Renal pelvis (tissue), 4 donors: Measurements from ENCODE around the gene UQCRH. TPM values are rescaled to one million over a fixed set of nuclear protein-coding genes. Genes with fewer than 3 reads are reported as not detected.
A peak's percentile ranks its signal among the peaks of the same experiment; 100 is the strongest.
"Not testable (repeated sequence)": the region's sequence is repeated elsewhere in the genome, so short reads cannot be mapped to it uniquely, and the experiment has no call there.

Experiments used
- DNase-seq: peaks from one replicate; pipeline ENCODE4 v3.0.0-alpha.2; 2013
- polyA plus RNA-seq, 3 donors: library from polyadenylated mRNA; unstranded; fragments of 120-200 nt; gene quantifications; one replicate each; pipeline ENCODE4 v1.2.1, GENCODE V29; 2013; ENCODE audit not compliant: insufficient read length in 3 of 3

UQCRH gene
- polyA plus RNA-seq, 3 donors = 345 to 472 (median 381) TPM

DNA sequence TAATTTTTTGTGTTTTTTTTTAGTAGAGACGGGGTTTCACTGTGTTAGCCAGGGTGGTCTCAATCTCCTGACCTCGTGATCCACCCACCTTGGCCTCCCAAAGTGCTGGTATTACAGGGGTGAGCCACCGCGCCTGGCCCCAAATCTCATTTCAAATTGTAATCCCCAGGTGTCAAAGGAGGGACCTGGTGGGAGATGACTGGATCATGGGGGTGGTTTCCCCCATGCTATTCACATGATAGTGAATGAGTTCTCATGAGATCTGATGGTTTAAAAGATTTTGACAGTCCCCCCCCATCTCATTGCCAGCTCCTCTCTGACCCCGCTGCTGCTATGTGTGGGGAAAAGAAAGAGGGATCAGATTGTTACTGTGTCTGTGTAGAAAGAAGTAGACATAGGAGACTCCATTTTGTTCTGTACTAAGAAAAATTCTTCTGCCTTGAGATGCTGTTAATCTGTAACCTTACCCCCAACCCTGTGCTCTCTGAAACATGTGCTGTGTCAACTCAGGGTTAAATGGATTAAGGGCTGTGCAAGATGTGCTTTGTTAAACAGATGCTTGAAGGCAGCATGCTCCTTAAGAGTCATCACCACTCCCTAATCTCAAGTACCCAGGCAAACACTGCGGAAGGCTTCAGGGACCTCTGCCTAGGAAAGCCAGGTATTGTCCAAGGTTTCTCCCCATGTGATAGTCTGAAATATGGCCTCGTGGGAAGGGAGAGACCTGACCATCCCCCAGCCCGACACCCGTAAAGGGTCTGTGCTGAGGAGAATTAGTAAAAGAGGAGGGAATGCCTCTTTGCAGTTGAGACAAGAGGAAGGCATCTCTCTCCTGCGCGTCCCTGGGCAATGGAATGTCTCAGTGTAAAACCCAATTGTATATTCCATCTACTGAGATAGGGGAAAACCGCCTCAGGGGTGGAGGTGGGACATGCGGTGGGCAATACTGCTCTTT is 16.7 kb downstream of the UQCRH start:
- not testable (repeated sequence) for DNase-seq

DNA sequence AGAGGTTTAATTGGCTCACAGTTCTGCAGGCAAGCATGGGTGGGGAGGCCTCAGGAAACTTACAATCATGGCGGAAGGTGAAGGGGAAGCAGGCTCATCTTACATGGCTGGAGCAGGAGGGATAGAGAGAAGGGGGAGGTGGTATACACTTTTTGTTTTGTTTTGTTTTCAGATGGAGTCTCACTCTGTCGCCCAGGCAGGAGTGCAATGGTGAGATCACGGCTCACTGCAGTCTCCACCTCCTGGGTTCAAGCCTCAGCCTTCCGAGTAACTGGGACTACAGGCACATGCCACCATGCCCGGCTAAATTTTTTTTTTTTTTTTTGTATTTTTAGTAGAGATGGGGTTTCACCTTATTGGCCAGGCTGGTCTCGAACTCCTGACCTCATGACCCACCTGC is 18.7 kb downstream of the UQCRH start:
- DNase-seq = not testable (repeated sequence)

DNA sequence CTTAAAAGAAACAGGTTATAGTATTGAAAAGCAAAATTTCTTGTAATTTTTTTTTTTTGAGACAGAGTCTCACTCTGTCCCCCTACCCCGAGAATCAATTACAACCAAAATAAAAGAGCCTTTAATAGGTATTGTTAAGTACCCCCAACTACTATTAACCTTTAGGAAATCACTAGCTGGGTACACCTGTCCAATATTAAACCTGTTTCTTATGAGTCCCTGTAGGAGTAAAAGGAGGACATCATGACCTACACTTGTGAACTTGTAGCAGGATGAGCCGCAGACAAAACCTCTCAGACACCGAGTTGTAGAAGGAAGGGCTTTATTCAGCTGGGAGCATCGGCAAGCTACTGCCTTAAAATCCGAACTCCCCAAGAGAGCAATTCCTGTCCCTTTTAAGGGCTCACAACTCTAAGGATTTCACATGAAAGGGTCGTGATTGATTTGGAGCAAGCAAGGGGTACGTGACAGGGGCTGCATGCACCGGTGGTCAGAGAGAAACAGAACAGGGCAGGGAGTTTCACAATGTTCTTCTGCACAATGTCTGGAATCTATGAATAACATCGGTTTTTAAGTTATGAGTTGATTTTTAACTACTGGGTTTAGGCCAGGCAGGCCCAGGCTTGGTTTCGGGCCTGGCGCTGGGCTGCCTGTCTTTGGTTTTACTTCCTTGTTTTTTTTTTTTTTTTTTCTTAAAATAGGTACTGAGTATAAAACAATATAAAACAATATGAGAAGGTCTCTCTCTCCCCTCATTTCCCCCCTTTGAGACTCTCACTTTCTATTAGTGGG is 22.0 kb downstream of the UQCRH start:
- not testable (repeated sequence) for DNase-seq

DNA sequence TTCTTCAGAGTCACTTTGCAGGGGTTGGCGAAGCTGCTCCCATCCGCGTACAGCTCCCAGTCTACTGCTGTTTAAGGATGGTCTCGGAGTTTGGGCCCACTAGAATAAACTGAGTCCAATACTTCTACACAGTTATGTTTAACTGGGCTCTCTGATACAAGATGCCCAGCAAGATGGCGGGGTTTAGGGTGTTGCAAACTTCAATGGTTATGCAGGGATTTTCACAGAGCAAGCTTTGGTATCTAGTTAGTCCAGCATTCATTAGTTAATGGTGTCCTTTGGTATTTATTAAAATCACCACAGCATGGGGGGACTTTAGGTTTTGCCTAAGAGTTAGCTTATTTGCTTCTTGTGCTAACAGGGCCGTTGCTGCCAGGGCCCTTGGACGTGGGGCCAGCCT is 24.7 kb downstream of the UQCRH start:
- not testable (repeated sequence) for DNase-seq

DNA sequence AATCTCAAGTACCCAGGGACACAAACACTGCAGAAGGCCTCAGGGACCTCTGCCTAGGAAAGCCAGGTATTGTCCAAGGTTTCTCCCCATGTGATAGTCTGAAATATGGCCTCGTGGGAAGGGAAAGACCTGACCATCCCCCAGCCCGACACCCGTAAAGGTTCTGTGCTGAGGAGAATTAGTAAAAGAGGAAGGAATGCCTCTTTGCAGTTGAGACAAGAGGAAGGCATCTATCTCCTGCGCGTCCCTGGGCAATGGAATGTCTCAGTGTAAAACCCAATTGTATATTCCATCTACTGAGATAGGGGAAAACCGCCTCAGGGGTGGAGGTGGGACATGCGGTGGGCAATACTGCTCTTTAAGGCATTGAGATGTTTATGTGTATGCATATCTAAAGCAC is 26.3 kb downstream of the UQCRH start:
- DNase-seq = not testable (repeated sequence)

DNA sequence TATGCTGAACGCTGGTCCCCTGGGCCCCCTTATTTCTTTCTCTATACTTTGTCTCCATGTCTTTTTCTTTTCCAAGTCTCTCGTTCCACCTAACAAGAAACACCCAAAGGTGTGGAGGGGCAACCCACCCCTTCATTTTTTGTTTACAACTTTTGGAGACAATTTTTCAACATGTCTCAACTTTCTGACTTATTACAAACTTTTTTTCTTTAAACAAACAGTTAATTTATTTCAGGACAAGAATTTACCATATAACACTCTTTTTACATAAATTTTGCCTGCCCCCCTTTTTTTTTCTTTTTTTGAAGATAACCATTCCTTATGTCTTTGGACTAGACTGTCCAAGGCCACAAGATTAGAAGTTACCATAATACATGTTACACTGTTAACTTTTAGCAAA is 26.9 kb downstream of the UQCRH start:
- not testable (repeated sequence) for DNase-seq

DNA sequence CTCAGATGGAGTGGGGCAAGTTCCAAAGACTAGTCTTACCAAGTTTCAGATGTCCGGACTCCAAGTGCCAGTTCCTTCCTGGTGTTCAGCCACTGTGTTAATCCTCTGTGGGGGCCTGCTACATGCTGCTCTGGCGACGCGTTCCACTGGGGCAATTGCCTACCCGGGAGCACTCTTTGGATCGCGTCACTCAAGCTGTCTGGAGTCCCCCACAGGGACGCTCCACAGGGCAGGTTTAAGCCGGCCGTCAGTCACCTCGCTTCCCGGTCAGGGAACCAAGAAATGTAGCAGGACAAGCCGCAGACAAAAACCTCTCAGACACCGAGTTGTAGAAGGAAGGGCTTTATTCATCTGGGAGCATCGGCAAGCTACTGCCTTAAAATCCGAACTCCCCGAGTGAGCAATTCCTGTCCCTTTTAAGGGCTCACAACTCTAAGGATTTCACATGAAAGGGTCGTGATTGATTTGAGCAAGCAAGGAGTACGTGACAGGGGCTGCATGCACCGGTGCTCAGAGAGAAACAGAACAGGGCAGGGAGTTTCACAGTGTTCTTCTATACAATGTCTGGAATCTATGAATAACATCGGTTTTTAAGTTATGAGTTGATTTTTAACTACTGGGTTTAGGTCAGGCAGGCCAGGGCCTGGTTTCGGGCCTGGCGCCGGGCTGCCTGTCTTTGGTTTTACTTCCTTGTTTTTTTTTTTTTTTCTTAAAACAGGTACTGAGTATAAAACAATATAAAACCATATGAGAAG is 28.5 kb downstream of the UQCRH start:
- not testable (repeated sequence) for DNase-seq

DNA sequence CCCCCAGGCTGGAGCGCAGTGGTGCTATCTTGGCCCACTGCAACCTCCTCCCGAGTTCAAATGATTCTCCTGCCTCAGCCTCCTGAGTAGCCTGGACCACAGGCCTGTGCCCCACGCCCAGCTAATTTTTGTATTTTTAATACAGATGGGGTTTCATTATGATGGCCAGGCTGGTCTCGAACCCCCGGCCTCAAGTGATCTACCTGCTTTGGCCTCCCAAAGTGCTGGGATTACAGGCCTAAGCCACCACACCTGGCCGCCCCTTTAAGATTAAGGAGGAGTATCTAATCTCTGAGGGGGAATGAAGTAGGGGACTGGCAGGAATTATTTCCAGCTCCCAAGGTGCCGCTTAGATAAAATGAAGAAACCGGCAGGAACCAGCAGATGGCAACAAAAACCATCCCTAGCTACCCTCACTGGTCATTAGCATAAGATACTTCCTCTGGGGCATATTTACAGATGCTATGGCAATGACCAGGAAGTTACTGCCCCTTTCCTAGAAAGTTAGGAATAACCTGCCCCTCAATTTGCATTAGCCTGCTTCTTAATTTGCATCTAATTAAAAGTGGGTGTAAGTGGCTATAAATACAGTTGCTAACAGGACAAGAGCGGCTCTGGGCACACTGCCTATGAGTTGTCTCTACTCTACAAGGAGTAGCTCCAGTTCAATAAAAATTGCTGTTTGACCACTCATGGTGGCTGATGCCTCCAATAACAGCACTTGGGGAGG is 30.0 kb downstream of the UQCRH start:
- no peak for DNase-seq

DNA sequence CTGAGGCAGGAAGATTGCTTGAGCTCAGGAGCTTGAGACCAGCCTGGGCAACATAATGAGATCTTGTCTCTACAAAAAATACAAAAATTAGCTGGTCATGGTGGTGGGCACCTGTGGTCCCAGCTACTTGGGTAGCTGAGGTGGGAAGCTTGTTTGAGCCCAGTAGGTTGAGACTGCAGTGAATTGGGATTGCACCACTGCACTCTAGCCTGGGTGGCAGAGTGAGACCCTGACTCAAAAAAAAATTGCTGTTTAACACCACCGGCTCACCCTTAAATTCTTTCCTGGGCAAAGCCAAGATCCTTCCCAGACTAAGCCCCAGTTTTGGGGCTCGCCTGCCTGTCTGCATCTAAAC is 30.5 kb downstream of the UQCRH start:
- no peak for DNase-seq

DNA sequence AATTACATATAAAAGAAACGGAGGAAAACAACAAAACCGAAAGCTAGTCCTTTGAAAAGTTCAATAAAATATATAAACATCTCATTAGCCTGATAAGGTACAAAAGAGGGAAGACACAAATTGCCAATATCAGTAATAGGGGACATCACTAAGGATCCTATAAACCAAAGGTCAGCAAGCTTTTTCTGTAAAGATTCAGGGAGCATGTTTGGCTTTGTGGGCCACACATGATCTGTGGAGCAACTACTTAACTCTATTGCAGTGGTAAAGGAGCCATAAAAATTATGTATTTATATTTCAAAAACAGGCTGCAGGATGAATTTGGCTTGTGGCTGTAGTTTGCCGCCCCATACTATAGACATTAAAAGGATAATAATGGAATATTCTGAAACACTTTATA is 31.6 kb downstream of the UQCRH start:
- no peak for DNase-seq

DNA sequence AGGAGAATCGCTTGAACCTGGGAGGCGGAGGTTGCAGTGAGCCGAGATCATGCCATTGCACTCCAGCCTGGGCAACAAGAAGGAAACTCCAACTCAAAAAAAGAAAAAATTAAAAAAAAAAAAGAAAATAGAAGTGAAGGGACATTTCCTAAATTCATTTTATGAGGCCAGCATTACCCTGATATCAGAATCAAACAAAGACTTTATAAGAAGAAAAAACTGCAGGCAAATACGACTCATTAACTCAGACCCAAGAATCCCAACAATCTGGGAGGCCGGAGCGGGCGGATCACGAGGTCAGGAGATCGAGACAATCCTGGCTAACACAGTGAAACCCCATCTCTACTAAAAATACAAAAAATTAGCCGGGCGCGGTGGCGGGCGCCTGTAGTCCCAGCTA is 33.9 kb downstream of the UQCRH start:
- not testable (repeated sequence) for DNase-seq

DNA sequence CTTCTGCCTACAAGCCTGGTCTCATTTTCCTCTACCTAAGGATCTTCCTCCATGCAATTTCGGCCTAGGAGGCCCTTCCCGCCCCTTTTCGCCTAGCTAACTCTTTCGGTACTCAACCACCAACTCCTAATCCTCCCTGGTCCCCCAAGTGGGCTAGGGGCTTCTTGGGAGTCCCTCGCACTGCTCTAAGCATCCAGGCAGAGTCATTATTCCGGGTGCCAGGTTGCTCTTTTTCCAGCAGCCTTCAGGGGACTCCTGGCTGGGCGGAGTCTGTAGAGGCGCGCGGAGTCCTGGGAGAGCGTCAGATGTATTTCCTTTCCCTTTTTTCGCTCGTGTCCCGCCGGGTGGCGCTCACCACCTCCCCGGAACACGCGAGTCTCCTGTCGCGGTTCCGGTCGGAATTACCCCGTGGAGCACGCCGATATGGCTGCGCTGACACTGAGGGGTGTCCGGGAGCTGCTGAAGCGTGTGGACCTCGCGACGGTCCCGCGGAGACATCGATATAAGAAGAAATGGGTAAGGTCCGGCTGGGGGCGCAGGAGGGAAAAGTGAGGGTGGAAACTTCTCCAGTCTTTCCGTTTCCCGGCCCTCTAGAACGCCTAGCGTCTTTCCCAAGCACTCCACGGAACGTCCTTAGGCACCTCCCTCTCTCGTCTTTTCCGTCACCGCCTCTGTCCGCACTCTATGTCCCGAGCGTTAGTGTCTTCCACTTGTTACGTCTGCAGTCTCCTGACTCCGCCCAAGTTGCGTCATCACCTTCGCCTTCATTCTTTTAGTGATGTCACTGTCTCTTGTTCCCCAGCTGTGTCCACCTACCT is 37.1 kb downstream of the UQCRH start, which contains the start of gene NSUN4:
TSS of gene NSUN4 (plus strand) at position 404 of the 818 bp plus-strand sequence. CDS start at position 424, 20 bp downstream.
- peak; percentile 95 for DNase-seq

DNA sequence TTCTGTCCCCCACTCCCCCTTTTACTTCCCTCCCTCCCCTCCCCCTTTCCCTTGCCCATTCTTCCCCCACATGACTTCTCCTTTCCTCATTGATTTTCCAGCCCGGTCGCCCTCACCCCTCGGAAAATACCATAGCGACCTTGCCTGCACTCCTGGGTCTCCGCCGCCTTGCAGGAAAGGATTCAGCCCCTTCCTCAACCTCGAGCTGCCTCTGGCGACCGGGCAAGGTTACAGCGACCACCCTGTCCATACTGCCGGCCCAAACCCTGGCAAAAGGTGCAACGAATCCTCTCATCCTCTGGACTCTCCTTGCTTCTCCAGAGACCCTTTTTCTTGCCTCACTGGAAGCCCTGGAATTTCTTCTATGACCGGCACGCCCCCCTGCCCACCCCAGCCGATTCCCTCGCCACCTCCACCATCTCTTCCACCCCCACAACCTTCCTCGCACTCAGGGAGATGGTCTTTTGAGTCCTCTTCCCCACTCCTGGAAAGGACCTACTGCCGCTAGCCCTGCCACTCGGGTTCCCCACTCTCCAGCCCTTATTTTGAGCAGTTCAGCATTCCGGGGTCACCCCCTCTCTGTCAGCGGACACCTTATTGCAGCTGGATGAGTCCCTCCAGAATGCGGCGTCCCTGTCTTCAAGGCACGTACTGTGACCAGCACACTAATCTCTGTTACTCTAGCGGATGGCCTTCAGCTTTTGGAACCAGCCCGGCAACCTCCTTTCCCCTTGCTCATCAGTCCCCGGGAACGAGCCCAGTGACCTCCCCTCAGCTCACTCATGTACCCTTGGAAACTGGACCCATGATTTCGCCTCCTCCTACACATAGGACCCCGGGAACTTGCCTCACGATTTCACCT is 38.0 kb downstream of the UQCRH start:
- DNase-seq = no peak

DNA sequence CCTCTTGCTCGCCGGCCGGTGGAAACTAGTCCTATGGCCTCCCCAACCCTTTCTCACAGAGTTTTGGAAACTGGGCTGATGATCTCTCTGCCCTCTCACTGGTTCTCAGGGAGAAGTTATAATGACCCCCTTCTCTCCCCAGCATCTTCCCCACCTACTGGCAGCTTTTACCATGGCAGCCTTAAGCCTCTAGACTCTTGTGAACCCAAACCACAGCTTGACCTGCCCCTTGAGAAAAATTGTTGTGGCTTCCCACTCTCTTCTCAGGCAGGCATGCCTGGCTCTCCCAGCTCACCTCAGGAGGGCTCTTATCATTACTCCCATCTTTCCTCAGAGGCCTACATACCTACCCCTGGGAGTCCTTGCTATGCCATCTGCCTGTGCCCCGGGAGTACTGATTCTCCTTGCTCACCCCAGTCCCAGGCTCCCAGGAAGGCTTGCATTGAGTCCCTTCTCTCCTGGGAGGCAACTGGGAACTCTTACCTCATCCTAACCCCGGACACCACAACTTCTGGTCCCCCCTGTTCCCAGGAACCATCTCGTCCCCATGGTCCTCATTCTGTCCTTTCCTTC is 38.7 kb downstream of the UQCRH start:
- DNase-seq = no peak

DNA sequence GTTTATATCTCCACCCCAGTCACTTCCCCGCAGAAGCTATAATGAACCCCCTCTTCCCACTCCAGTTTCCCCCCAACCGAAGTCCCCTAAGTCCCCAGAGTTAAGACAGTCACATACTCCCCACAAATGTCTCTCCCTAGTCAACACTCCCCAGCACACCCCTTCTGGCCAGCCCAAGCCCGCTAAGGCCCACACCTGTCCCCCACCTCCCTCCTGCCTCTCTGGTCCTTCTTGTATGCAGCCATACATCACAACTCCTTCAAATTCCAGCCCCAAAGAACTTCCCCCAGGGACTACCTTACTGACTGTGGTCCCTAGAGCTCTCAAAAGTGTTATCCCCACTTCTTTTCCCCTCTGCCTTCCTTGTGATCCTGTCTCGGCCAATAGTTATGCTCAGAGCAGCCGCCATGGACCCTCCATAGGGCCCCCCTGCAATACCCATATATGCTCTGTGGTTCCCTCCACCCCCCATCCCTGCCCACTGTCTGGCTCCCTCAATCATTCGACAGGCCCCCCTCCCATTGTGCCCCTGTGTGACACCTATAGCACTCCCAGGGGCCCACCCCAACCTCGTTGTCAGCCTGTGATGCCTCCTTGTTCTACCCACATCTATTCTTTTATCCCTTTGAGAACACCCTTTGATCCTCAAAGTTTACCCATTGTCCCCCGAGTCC is 39.3 kb downstream of the UQCRH start:
- DNase-seq = no peak

DNA sequence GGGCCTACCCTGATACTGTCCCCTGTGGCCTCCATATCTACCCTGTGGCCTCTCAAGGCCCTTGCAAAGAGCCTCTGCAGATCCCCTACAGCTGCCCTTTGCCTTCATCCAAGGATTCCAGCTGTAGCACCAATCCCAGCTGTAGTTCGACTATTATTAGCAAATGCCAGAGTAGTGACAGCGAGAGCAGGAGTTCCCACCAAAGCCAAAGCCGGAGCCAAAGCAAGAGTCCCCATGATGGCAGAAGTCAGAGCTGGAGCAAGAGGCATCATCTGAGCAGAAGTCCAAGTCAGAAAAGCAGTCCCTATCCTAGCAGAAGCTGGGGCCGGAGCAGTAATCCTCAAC is 39.8 kb downstream of the UQCRH start:
- no peak for DNase-seq

DNA sequence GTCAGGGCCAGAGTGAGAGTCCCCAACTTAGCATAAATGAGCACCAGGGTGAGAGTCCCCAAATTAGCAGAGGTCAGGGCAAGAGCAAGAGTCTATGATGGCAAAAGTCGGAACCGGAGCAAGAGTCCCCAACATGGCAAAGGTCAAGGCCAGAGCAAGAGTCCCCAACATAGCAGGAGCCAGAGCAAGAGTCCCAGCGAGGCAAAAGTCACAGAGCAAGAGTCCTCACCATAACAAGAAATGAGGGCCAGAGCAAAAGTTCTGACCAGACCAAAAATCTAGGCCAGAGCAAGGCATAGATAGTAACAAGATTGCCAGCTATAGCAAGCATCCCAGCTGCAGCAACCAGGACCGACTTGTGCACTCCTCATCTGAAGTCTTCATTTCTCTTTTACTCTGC is 40.2 kb downstream of the UQCRH start:
- DNase-seq = no peak

DNA sequence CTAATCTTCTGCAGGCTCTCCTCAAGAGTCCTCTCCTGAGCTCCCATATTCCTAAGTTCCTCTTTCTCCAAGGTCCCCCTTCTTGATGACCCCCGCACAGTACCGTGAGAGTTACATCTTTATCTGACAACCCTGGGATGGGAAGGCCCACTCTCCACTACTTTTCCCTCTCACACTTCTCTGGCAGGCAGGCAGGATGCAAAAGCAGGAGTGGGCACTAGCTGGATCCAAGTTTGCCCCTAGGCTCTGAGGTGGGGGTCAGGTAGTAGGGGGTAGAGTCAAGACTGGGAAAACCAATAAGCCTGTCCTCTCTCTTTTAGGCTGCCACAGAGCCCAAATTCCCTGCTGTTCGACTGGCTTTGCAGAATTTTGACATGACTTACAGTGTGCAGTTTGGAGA is 41.0 kb downstream of the UQCRH start:
- no peak for DNase-seq

DNA sequence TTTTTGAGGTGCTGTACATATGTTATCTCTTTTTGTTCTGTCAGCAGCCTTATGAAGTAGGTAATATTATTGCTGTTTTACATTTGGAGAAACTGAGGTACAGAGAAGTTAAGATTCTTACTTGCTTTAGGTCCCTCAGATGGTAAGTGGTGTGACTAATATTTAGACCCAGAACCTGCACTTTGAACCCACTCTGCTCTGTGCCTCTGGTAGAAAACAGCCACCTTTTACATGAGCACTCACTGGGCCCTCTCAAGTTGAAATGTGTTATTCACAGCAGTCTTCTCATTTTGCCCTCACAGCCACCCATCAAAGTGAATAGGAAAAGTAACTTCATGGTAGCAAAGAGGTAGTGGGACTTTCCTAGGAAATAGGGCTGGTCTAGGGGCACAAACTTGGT is 41.8 kb downstream of the UQCRH start:
- DNase-seq = no peak
